GM23338 (cell line): Measurements from ENCODE around the gene SLC22A17. TPM values are rescaled to one million over a fixed set of nuclear protein-coding genes. Genes with fewer than 3 reads are reported as not detected.
A peak's percentile ranks its signal among the peaks of the same experiment; 100 is the strongest.

Source experiments
- ATAC-seq: fragments of 200-7000 bp; cut with Tn5 transposase; 3 replicates; pipeline ENCODE4 v1.9.1; 2020
- DNase-seq: peaks from one replicate; pipeline ENCODE4 v3.0.0-alpha.2; 2015; ENCODE audit warnings: low spot score
- H2AFZ ChIP-seq: fragments of 200-600 bp; sonication (generic); 2 replicates; pipeline ENCODE4 v1.8.0; 2016; ENCODE audit warnings: antibody characterized with exemption, mild to moderate bottlenecking, moderate library complexity
- H3F3A ChIP-seq: fragments of 200-600 bp; sonication (generic); replicated peaks from 2 replicates; pipeline ENCODE4 v1.8.0; 2017; ENCODE audit warnings: antibody characterized with exemption, mixed run types, low read depth
- H3K27ac ChIP-seq: fragments of 200-600 bp; sonication (generic); 2 replicates; pipeline ENCODE4 v1.6.1; 2016; ENCODE audit warnings: low read depth
- H3K27me3 ChIP-seq: fragments of 200-600 bp; sonication (generic); 2 replicates; pipeline ENCODE4 v1.8.0; 2016; ENCODE audit warnings: mild to moderate bottlenecking, mixed run types, moderate library complexity; ENCODE audit not compliant: insufficient read depth
- H3K36me3 ChIP-seq: fragments of 200-600 bp; sonication (generic); 2 replicates; pipeline ENCODE4 v1.8.0; 2016; ENCODE audit warnings: mild to moderate bottlenecking; ENCODE audit not compliant: insufficient read depth
- H3K4me1 ChIP-seq: fragments of 200-600 bp; sonication (generic); 2 replicates; pipeline ENCODE4 v1.8.0; 2016; ENCODE audit warnings: mild to moderate bottlenecking, moderate library complexity; ENCODE audit not compliant: insufficient read depth
- H3K4me2 ChIP-seq: fragments of 200-600 bp; sonication (generic); 2 replicates; pipeline ENCODE4 v1.7.1; 2017; ENCODE audit warnings: mixed run types
- H3K4me3 ChIP-seq: fragments of 200-600 bp; sonication (generic); 2 replicates; pipeline ENCODE4 v1.6.1; 2016; ENCODE audit warnings: mixed run types
- H3K79me2 ChIP-seq: fragments of 200-600 bp; sonication (generic); replicated peaks from 2 replicates; pipeline ENCODE4 v1.8.0; 2017; ENCODE audit warnings: mild to moderate bottlenecking; ENCODE audit not compliant: insufficient read depth
- H3K9me2 ChIP-seq: fragments of 200-600 bp; sonication (generic); 2 replicates; pipeline ENCODE4 v1.8.0; 2017; ENCODE audit not compliant: insufficient read depth
- H4K20me1 ChIP-seq: fragments of 200-600 bp; sonication (generic); replicated peaks from 2 replicates; pipeline ENCODE4 v1.8.0; 2017; ENCODE audit warnings: mild to moderate bottlenecking; ENCODE audit not compliant: insufficient read depth
- H3K27ac Mint-ChIP-seq: 2 replicates; pipeline ENCODE4 v1.8.0; 2020; ENCODE audit warnings: inconsistent platforms, mild to moderate bottlenecking, moderate library complexity, mixed read lengths
- H3K27me3 Mint-ChIP-seq: 3 replicates; pipeline ENCODE4 v1.8.0; 2022; ENCODE audit warnings: low read depth, mild to moderate bottlenecking, moderate library complexity, mixed read lengths, inconsistent platforms; ENCODE audit not compliant: insufficient read depth, poor library complexity
- H3K36me3 Mint-ChIP-seq: 3 replicates; pipeline ENCODE4 v1.8.0; 2021; ENCODE audit warnings: low read depth, mild to moderate bottlenecking, inconsistent platforms, moderate library complexity, mixed read lengths
- H3K4me1 Mint-ChIP-seq: 3 replicates; pipeline ENCODE4 v1.8.0; 2020; ENCODE audit warnings: mild to moderate bottlenecking, inconsistent platforms, mixed read lengths
- H3K4me3 Mint-ChIP-seq: 3 replicates; pipeline ENCODE4 v1.8.0; 2021; ENCODE audit warnings: moderate library complexity, mild to moderate bottlenecking, inconsistent platforms, mixed read lengths
- H3K9me3 Mint-ChIP-seq: 3 replicates; pipeline ENCODE4 v1.8.0; 2020; ENCODE audit warnings: moderate library complexity, mild to moderate bottlenecking, inconsistent platforms, mixed read lengths
- EZH2 ChIP-seq: fragments of 200-600 bp; sonication (generic); IDR thresholded peaks from one replicate; pipeline ENCODE4 v1.8.0; 2017; ENCODE audit warnings: antibody characterized with exemption, mild to moderate bottlenecking, low read depth; ENCODE audit not compliant: unreplicated experiment
- EZH2phosphoT487 ChIP-seq: fragments of 200-600 bp; sonication (generic); IDR thresholded peaks from one replicate; pipeline ENCODE4 v1.8.1; 2018; ENCODE audit warnings: antibody characterized with exemption; ENCODE audit not compliant: unreplicated experiment
- NANOG ChIP-seq: IDR thresholded peaks from 2 replicates; pipeline ENCODE4 v1.6.1; 2016; ENCODE audit warnings: antibody characterized with exemption, borderline replicate concordance
- REST ChIP-seq: IDR thresholded peaks from one replicate; pipeline ENCODE4 v1.6.1; 2018; ENCODE audit warnings: antibody characterized with exemption; ENCODE audit not compliant: unreplicated experiment
- ZNF114 ChIP-seq: fragments of 250-450 bp; sonication (Bioruptor Pico); IDR thresholded peaks from 2 replicates; pipeline ENCODE4 v1.5.0; 2020; ENCODE audit warnings: mild to moderate bottlenecking, moderate library complexity
- ZNF331 ChIP-seq: fragments of 250-450 bp; sonication (Bioruptor Pico); IDR thresholded peaks from 2 replicates; pipeline ENCODE4 v1.5.0; 2020; ENCODE audit warnings: low read depth, mild to moderate bottlenecking, moderate library complexity
- polyA plus RNA-seq: library from polyadenylated mRNA; unstranded; fragments of >200 nt; fragmentation: Nextera tagmentation; extraction: Ambion mirVana; gene quantifications from 2 replicates; pipeline ENCODE4 v1.2.1, GENCODE V29; 2016
- total RNA-seq: library from RNA; depleted of rRNA; stranded (reverse); fragments of >200 nt; shearing (Covaris generic); gene quantifications from 2 replicates; pipeline ENCODE4 v1.2.3, GENCODE V29; 2014
- TF ChIP-seq, protein P1 (sequence below), 2 experiments: fragments of 200-600 bp in 1 of 2; sonication (generic) in 1 of 2; conservative IDR thresholded peaks; 2 replicates each; pipeline versions ENCODE4 v1.5.1 to v1.6.1; 2016 to 2017; ENCODE audit warnings: antibody characterized with exemption in 2 of 2, low read depth in 2 of 2, mild to moderate bottlenecking in 2 of 2, moderate library complexity in 1 of 2

SLC22A17 gene
- total and polyA plus RNA-seq, 2 experiments from 2014 or later: 28.6 to 56.6 TPM

DNA sequence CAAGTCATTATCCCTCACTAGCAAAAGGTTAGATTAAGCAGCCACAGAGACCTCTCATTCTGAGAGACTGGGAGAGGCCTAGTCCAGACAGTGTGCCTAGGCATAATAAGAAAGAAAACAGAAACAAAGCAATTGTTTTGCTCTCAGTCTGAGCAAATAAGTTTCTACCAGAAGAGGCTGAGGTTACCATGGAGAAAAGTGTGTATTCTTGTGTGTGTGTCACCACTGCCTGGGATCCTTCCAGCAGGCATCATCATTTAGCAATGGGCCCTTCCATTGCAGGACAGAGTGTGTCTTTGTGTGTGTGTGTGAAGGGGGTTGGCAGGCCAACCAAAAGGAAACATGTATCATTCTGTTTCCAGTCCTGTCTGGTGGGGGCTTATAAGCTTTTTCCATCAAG, 8.6 kb upstream of the SLC22A17 start:
- H3K9me3 Mint-ChIP-seq: no peaks in the 10 kb centered on the region; the same call in 2 of the 3 replicates
- H3K27me3 Mint-ChIP-seq: peaks cover 21% of the 10 kb centered on the region
- peaks cover 9% of the 10 kb centered on the region; the same call in 1 of the 2 replicates for H3F3A ChIP-seq
- H3K27ac Mint-ChIP-seq: no peak overlapping the region
- ATAC-seq (no peak), DNase-seq (no peak)
- H3K27ac ChIP-seq: 0 out of 2 replicates have a peak overlapping the region, but pooled peaks have one; percentile 12
- H3K4me1 ChIP-seq: peaks cover 22% of the 10 kb centered on the region
- H3K4me1 Mint-ChIP-seq: peaks cover 33% of the 10 kb centered on the region
- H3K36me3 ChIP-seq: no peaks in the 10 kb centered on the region
- no peaks in the 10 kb centered on the region for H3K9me2 ChIP-seq
- no peak overlapping the region for H3K4me2 ChIP-seq
- H3K4me3 Mint-ChIP-seq: no peak overlapping the region; the same call in 2 of the 3 replicates
- H3K79me2 ChIP-seq: peaks cover 6% of the 10 kb centered on the region; the same call in 1 of the 2 replicates
- H3K4me3 ChIP-seq: no peak overlapping the region
- peaks cover 3% of the 10 kb centered on the region; the same call in 1 of the 2 replicates for H4K20me1 ChIP-seq
- H2AFZ ChIP-seq: no peak overlapping the region
- H3K36me3 Mint-ChIP-seq: peaks cover 30% of the 10 kb centered on the region
- TF ChIP-seq ZNF114: no peak
- TF ChIP-seq ZNF331: no peak
- TF ChIP-seq EZH2: no peak
- no peak for TF ChIP-seq REST
- no peak for TF ChIP-seq NANOG
- no peak for TF ChIP-seq EZH2phosphoT487
- H3K27me3 ChIP-seq: peaks cover 16% of the 10 kb centered on the region

DNA sequence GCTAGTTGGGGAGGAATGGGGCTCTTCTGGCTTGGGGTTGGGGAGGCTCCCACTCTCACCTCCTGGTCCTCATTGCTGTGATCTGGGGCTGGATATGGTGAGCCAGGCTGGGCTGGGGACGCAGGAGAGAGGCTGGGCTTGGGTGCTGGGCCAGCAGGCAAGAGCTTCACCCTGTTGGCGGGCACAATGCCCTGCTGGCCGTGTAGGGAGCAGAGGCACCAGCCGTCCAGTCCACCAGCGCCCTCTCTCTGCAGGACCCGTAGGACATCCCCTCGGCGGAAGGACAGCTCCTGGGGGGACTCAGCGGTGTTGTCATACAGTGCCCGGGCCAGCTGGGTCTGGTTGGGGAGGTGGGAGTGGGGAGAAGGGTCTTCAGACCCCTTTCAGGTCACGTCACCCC, 7.8 kb upstream of the SLC22A17 start:
- no peak overlapping the region for H3K4me2 ChIP-seq
- H2AFZ ChIP-seq: no peak overlapping the region
- H3K27me3 Mint-ChIP-seq: peaks cover 21% of the 10 kb centered on the region
- peaks cover 20% of the 10 kb centered on the region for H3K27me3 ChIP-seq
- no peak overlapping the region for H3K4me3 Mint-ChIP-seq
- H3K4me1 Mint-ChIP-seq: peaks cover 33% of the 10 kb centered on the region
- no peak overlapping the region for H3K4me3 ChIP-seq
- H4K20me1 ChIP-seq: peaks cover 3% of the 10 kb centered on the region; the same call in 1 of the 2 replicates
- H3K27ac Mint-ChIP-seq: no peak overlapping the region
- H3F3A ChIP-seq: peaks cover 9% of the 10 kb centered on the region; the same call in 1 of the 2 replicates
- peaks cover 22% of the 10 kb centered on the region for H3K4me1 ChIP-seq
- H3K9me2 ChIP-seq: no peaks in the 10 kb centered on the region
- peak; percentile 74 for DNase-seq
- H3K9me3 Mint-ChIP-seq: no peaks in the 10 kb centered on the region; the same call in 2 of the 3 replicates
- peaks cover 6% of the 10 kb centered on the region; the same call in 1 of the 2 replicates for H3K79me2 ChIP-seq
- peaks cover 33% of the 10 kb centered on the region for H3K36me3 Mint-ChIP-seq
- H3K36me3 ChIP-seq: no peaks in the 10 kb centered on the region
- H3K27ac ChIP-seq: 0 out of 2 replicates have a peak overlapping the region, but pooled peaks have one; percentile 12
- no peak for TF ChIP-seq NANOG
- no peak for TF ChIP-seq REST
- TF ChIP-seq, protein P1, sequence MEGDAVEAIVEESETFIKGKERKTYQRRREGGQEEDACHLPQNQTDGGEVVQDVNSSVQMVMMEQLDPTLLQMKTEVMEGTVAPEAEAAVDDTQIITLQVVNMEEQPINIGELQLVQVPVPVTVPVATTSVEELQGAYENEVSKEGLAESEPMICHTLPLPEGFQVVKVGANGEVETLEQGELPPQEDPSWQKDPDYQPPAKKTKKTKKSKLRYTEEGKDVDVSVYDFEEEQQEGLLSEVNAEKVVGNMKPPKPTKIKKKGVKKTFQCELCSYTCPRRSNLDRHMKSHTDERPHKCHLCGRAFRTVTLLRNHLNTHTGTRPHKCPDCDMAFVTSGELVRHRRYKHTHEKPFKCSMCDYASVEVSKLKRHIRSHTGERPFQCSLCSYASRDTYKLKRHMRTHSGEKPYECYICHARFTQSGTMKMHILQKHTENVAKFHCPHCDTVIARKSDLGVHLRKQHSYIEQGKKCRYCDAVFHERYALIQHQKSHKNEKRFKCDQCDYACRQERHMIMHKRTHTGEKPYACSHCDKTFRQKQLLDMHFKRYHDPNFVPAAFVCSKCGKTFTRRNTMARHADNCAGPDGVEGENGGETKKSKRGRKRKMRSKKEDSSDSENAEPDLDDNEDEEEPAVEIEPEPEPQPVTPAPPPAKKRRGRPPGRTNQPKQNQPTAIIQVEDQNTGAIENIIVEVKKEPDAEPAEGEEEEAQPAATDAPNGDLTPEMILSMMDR (conservative IDR thresholded peaks at IDR 0.05; ENCODE audit: low read depth in 2 of 2): peak; percentile 42 to 78
- TF ChIP-seq EZH2: no peak
- peak; percentile 25 for ATAC-seq
